ENCODE data around the gene PARD3B. TPM values are rescaled to one million over a fixed set of nuclear protein-coding genes. Genes with fewer than 3 reads are reported as not detected.

PARD3B gene
- total and polyA plus RNA-seq, 2 of the 8 experiments (the other 6 are each of a cell fraction or from before 2014, with no cell fraction given), result 1.2 to 5.7 TPM

GRCh38 chr2:205361970-205362369 is 816.7 kb downstream of the PARD3B start:
- no peak overlapping the region for H3K18ac ChIP-seq (ENCODE audit: extremely low read depth, low read length)
- H3K4ac ChIP-seq (replicated peaks; ENCODE audit: insufficient read length, low read depth, low read length), result no peak overlapping the region
- no peak for FAIRE-seq
- CTCF ChIA-PET (ENCODE audit: partially characterized antibody), result interaction anchor here (0.9 to 1.8 kb wide), 5 partner anchors 8 to 317 kb away, joined by 3 to 5 read pairs (median 3); no protein-coding TSS in a partner anchor
- DNase-seq (ENCODE audit: low read depth in 1 of 2, low spot score in 2 of 2), result no peak
- no peaks in the 10 kb centered on the region for H3K9me3 ChIP-seq (ENCODE audit: insufficient read depth in 2 of 2, low read depth in 1 of 2, low read length in 1 of 2)
- no peak overlapping the region for H2BK120ac ChIP-seq (replicated peaks; ENCODE audit: low read depth, low read length)
- TF ChIP-seq MAFK (IDR thresholded peaks at IDR 0.05; ENCODE audit: low read depth, low read length) (no peak), CREB1 (IDR thresholded peaks at IDR 0.05) (no peak), TEAD4 (IDR thresholded peaks at IDR 0.05; ENCODE audit: low read depth, low read length) (no peak), FOSL1 (IDR thresholded peaks at IDR 0.05; ENCODE audit: insufficient read depth, low read depth, low read length) (no peak), BACH1 (IDR thresholded peaks at IDR 0.05; ENCODE audit: low read length) (no peak), MAX (IDR thresholded peaks at IDR 0.05) (no peak), POLR2AphosphoS5 (IDR thresholded peaks at IDR 0.05; ENCODE audit: low read depth, low read length) (no peak)
- H3K56ac ChIP-seq (replicated peaks; ENCODE audit: insufficient read length, low read depth, low read length), result no peak overlapping the region
- no peak overlapping the region for H4K91ac ChIP-seq (replicated peaks; ENCODE audit: insufficient read length, low read length)
- H2AK5ac ChIP-seq (ENCODE audit: low read depth, low read length), result no peak overlapping the region
- no peak overlapping the region for H2BK12ac ChIP-seq (ENCODE audit: low read depth, low read length)
- no peaks in the 10 kb centered on the region for H3K79me2 ChIP-seq (ENCODE audit: control insufficient read depth in 1 of 2, insufficient read depth in 2 of 2, low read length in 2 of 2)
- H4K5ac ChIP-seq (ENCODE audit: insufficient read length, low read depth, low read length), result no peak overlapping the region
- POLR2A ChIA-PET (ENCODE audit: partially characterized antibody), result no interaction called here
- peaks cover 2 to 10% (median 8%) of the 10 kb centered on the region in 4 experiments; a peak in 4 of 7 replicates for H3K4me1 ChIP-seq (replicated peaks in 1 of 4; ENCODE audit: control insufficient read depth in 3 of 4, insufficient read depth in 4 of 4, low read length in 3 of 4)
- H2AFZ ChIP-seq (ENCODE audit: low read length), result no peak overlapping the region
- H3K23ac ChIP-seq (ENCODE audit: insufficient read length), result no peak overlapping the region
- H3K9ac ChIP-seq (replicated peaks in 1 of 4; ENCODE audit: extremely low read depth in 1 of 4, low read depth in 3 of 4, low read length in 3 of 4), result no peak overlapping the region
- no peak overlapping the region for H2BK15ac ChIP-seq (ENCODE audit: low read length)
- H3K23me2 ChIP-seq (ENCODE audit: low read depth, low read length), result peaks cover 1% of the 10 kb centered on the region; the same call in 1 of the 2 replicates
- no peaks in the 10 kb centered on the region for H3K36me3 ChIP-seq (ENCODE audit: control insufficient read depth in 2 of 4, insufficient read depth in 4 of 4, low read length in 3 of 4)
- no peak overlapping the region for H3K14ac ChIP-seq (ENCODE audit: insufficient read length)
- no peak overlapping the region for H2BK5ac ChIP-seq (ENCODE audit: low read depth, low read length)
- no peak overlapping the region for H3K4me3 ChIP-seq (ENCODE audit: extremely low read depth in 1 of 4, insufficient read depth in 2 of 4, low read depth in 3 of 4, low read length in 4 of 4)
- no peak overlapping the region for H3K27ac ChIP-seq (ENCODE audit: low read depth, low read length)
- H4K20me1 ChIP-seq (replicated peaks in 1 of 2; ENCODE audit: control insufficient read depth in 1 of 2, insufficient read depth in 2 of 2, low read length in 2 of 2), result no peaks in the 10 kb centered on the region
- H4K8ac ChIP-seq (ENCODE audit: extremely low read depth, insufficient read depth, low read length), result no peak overlapping the region
- H3K27me3 ChIP-seq (replicated peaks in 1 of 4; ENCODE audit: control insufficient read depth in 3 of 4, extremely low read depth in 1 of 4, insufficient read depth in 3 of 4, low read length in 3 of 4), result no peaks in the 10 kb centered on the region
- H2BK20ac ChIP-seq (ENCODE audit: low read length), result no peak overlapping the region
- H3K79me1 ChIP-seq (ENCODE audit: low read depth, low read length), result no peaks in the 10 kb centered on the region
- H3K4me2 ChIP-seq (ENCODE audit: insufficient read depth in 1 of 2, low read depth in 2 of 2, low read length in 2 of 2), result no peak overlapping the region

Data from H1 (cell line).